GM12874 (cell line): Measurements from ENCODE around the gene BUD13.

Source experiments
- CTCF ChIP-seq: IDR thresholded peaks from 2 replicates; pipeline ENCODE4 v1.5.1; 2011; ENCODE audit warnings: low read depth, mild to moderate bottlenecking, control low read depth, low read length, moderate library complexity; ENCODE audit not compliant: insufficient read depth

BUD13 gene, protein sequence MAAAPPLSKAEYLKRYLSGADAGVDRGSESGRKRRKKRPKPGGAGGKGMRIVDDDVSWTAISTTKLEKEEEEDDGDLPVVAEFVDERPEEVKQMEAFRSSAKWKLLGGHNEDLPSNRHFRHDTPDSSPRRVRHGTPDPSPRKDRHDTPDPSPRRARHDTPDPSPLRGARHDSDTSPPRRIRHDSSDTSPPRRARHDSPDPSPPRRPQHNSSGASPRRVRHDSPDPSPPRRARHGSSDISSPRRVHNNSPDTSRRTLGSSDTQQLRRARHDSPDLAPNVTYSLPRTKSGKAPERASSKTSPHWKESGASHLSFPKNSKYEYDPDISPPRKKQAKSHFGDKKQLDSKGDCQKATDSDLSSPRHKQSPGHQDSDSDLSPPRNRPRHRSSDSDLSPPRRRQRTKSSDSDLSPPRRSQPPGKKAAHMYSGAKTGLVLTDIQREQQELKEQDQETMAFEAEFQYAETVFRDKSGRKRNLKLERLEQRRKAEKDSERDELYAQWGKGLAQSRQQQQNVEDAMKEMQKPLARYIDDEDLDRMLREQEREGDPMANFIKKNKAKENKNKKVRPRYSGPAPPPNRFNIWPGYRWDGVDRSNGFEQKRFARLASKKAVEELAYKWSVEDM

DNA sequence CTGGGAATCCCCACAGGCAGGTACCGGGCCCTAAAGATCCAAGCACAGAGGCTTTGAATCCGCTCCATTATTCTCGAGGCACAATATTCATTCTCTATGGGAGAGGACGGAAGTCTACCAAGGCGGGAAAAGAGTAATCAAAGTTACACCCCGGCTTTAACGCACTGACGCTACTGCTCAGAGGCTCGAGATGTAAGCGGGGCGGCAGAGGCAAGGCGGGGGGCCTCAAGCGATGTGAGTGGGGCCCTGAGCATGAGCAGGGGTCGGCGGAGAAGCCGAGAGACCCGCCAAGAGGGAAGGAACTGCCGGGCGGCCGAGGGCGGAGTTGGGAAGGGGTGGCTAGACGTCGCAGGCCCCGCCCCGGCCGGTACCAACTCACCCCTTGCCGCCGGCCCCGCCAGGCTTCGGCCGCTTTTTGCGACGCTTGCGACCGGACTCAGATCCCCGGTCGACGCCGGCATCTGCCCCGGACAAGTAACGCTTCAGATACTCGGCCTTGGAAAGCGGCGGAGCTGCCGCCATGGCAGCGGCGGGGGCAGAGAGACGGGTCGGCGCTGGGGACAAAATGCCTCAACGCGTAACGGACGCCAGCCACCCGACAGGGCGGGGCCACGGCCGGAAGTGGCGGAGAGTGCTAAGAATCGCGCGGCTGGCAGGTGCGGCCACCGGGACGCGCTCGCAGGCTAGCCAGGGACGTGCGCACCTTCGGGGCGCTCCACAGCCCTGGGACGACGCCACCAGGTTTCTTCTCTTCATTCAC, at the start of gene BUD13:
Gene BUD13, minus strand, starts transcription at position 545 of the 760 bp plus-strand sequence. Its CDS starts 23 bp downstream, at position 522.
- TF ChIP-seq CTCF, result no peak

GRCh38 chr11:116822575-116822974, 49.8 kb upstream of the BUD13 start:
- no peak for TF ChIP-seq CTCF

DNA sequence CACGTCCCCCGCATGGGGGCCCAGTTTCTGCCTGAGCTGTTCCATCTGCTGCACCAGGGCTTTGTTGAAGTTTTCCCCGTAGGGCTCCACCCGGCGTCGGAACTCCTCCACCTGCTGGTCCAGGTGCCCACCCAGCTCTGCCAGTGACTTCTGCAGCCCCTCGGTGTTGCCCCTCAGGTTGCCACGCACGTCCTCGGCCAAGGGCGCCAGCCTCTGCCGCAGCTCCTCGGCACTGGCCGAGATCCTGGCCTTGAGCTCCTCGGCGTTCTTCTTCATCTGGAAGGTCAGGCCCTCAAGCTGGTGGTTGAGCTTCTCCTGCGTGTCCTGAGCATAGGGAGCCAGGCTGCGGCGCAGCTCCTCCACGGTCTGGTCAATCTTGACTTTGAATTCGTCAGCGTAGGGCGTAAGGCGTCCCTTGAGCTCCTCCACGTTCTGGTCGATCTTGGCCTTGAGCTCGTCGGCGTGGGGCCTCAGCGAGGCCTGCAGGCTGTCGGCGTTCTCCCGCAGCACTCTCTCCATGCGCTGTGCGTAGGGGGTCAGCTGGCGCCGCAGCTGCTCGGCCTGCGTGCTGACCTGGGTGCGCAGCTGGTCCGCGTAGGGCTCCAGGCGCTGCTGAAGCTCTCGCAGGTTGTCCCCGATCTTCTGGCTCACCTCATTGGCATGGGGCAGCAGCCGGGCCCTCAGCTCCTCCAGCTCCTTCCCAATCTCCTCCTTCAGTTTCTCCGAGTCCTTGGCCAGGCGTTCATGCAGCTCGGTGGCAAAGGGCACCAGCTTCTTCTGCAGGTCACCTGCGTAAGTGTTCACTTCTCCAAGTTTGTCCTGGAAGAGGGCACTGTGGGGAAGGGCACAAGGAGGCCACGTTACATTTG, 48.5 kb upstream of the BUD13 start:
- no peak for TF ChIP-seq CTCF

- no peak for TF ChIP-seq CTCF
Observed at GRCh38 chr11:116819049-116819448, 46.3 kb upstream of the BUD13 start.

DNA sequence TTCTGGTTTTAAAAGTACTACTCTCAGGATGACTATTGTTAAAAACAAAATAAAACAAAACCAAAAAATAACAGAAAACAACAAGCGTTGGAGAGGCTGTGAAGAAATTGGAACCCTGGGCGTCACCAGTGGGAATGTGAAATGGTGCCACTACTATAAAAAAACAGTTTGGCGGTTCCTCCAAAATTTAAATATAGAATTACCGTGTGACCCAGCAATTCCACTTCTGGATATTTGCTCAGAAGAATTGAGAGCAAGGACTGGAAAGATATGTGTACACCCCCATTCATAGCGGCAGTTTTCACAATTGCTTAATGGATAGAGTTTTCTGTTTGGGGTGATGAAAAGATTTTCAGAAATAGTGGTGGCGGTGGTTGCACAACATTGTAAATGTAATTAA, 41.7 kb upstream of the BUD13 start:
- no peak for TF ChIP-seq CTCF

DNA sequence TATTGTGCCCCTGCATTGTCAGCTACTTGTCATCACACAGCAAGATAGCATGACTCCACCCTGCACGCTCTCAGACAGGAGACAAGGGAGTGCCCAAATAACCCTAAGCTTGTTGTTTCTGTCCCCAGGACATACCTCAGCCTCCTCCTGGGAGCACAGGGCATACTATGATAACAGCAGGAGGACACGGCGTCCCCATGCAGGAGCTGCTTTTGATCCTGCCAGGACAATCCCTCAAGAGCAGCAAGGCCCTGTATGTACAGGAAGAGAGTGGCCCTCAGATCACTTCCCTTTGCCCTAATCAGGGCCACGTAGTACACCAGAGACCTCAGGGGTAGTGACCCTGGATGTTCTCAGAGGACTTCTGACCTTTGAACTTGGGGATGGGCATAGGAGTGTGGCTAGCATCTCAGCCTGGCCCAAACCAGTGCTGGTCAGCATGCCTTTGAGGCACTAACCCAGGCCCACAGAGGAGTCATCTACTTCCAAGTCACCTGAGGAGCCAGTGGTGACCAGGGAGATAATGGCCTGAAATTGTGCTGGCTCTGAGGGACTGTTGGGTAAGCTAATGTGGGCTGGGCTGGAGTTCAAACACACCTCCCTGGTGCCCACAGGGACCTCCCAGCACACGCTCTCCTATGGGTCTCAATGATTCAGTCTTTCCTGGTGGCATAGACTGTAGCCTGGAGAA, 41.1 kb upstream of the BUD13 start:
- TF ChIP-seq CTCF, result no peak
